GM20431 (cell line): ENCODE results near the gene TRAPPC1.

Source experiments
- in situ Hi-C: fragments of 300-500 bp; cut with MseI, MboI; formaldehyde crosslinking; loops from one replicate; pipeline ENCODE4 v1.15.0; 2020; ENCODE audit warnings: low sequenced_read_pairs; ENCODE audit not compliant: unreplicated experiment

The TRAPPC1 gene

DNA sequence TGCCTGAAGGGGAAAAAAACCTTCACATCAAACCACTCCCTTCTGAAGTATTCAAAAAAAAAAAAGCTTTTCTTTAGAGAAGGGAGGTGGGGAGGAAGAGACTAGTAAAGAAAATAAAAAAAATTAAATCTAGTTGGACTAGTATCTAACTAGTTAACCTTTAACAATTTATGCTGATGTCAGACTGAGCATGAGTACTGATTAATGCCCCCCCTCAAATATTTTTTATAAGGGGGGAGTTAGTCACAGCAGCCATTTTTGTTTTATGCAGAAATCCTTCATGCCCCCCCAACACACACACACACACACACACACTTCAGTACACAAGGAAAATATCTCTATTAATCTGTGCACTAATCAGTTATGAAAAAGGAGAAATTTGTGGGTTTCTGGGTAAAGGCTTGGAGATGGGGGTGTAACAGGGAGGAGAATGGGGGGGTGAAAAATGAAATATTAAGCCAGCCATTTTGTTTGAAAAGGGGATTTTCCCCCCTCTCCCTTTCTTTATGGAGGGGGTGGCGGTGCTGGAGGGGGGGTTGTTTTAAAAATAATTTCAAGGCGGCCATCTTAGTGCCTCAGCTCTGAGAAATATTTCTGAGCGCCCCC is 47.9 kb downstream of the TRAPPC1 start:
- in situ Hi-C loops = no loop called here

- in situ Hi-C loops = no loop called here
Observed at GRCh38 chr17:7882629-7883028, 49.1 kb downstream of the TRAPPC1 start.

GRCh38 chr17:7882068-7882467 is 49.7 kb downstream of the TRAPPC1 start:
- in situ Hi-C loops = no loop called here

- in situ Hi-C loops = no loop called here
Observed at GRCh38 chr17:7881276-7882054, 50.3 kb downstream of the TRAPPC1 start.
